Spleen (tissue), 11 donors: ENCODE results near the gene TMBIM1. TPM values are rescaled to one million over a fixed set of nuclear protein-coding genes. Genes with fewer than 3 reads are reported as not detected.

ENCODE experiments used
- DNase-seq: peaks from one replicate; pipeline ENCODE4 v3.0.0-alpha.2; 2020
- H3K27ac ChIP-seq, 8 donors: fragments of 200-600 bp; sonication (generic) in 7 of 8; 1 replicate in 4 of 8; 2 replicates in 4 of 8; pipeline versions ENCODE4 v1.5.0 to v1.8.0; 2016 to 2021; ENCODE audit warnings: inconsistent platforms in 4 of 8, mild to moderate bottlenecking in 4 of 8, moderate library complexity in 1 of 8
- H3K27me3 ChIP-seq, 7 donors: fragments of 200-600 bp; sonication (generic) in 6 of 7; replicated peaks in 1 of 7; 1 replicate in 4 of 7; 2 replicates in 3 of 7; pipeline versions ENCODE4 v1.5.0 to v1.8.0; 2016 to 2021; ENCODE audit warnings: inconsistent platforms in 3 of 7, mild to moderate bottlenecking in 1 of 7
- H3K36me3 ChIP-seq, 6 donors: fragments of 200-600 bp; sonication (generic) in 5 of 6; 1 replicate in 4 of 6; 2 replicates in 2 of 6; pipeline versions ENCODE4 v1.5.0 to v1.8.0; 2016 to 2021; ENCODE audit warnings: inconsistent platforms in 2 of 6
- H3K4me1 ChIP-seq, 6 donors: fragments of 200-600 bp; sonication (generic) in 5 of 6; 1 replicate in 3 of 6; 2 replicates in 3 of 6; pipeline versions ENCODE4 v1.5.0 to v1.8.0; 2016 to 2021; ENCODE audit warnings: inconsistent platforms in 3 of 6
- H3K4me3 ChIP-seq, 8 donors: fragments of 200-600 bp; sonication (generic) in 7 of 8; 1 replicate in 4 of 8; 2 replicates in 4 of 8; pipeline versions ENCODE4 v1.5.0 to v1.8.0; 2016 to 2021; ENCODE audit warnings: inconsistent platforms in 4 of 8, mild to moderate bottlenecking in 4 of 8, moderate library complexity in 2 of 8
- H3K9me3 ChIP-seq, 8 donors: fragments of 200-600 bp; sonication (generic) in 7 of 8; 1 replicate in 4 of 8; 2 replicates in 4 of 8; pipeline versions ENCODE4 v1.5.0 to v1.8.0; 2016 to 2021; ENCODE audit warnings: inconsistent platforms in 4 of 8
- POLR2A ChIP-seq, 3 donors: fragments of 450-650 bp; IDR thresholded peaks; one replicate each; pipeline ENCODE4 v1.5.1; 2017; ENCODE audit warnings: antibody characterized with exemption in 3 of 3, mild to moderate bottlenecking in 1 of 3
- POLR2AphosphoS5 ChIP-seq, 3 donors: sonication (generic); formaldehyde crosslinking; IDR thresholded peaks; one replicate each; pipeline ENCODE4 v1.5.1; 2017; ENCODE audit warnings: antibody characterized with exemption in 3 of 3
- WGBS, 5 donors: extraction: QIAGEN DNeasy Blood & Tissue Kit in 3 of 5; methylation state at CpG; one replicate each; pipeline versions ENCODE4 v1.1.5 to v1.1.7; 2013 to 2018; 5-methylcytosine and 5-hydroxymethylcytosine counted together
- intact Hi-C: fragments of 100-400 bp; cut with DNase I; formaldehyde crosslinking; loops from one replicate; pipeline ENCODE4 v1.15.0; 2023; ENCODE audit warnings: low total_unique reads
- polyA plus RNA-seq, 3 donors: library from polyadenylated mRNA; stranded (reverse); fragments of 200-250 nt; gene quantifications; one replicate each; pipeline ENCODE4 v1.2.1, GENCODE V29; 2013
- total RNA-seq, 7 donors: library from RNA; depleted of rRNA in 3 of 7; stranded (reverse); fragments of >200 nt in 3 of 7; fragmentation: NEBNext Ultra II Directional in 4 of 7; extraction: Animal tissue kit (Norgen Biotek cat#: 25700) in 4 of 7; gene quantifications; one replicate each; pipeline versions ENCODE4 v1.1.0 to v1.2.1, GENCODE V29; 2016 to 2021
- TF ChIP-seq, protein P1 (sequence below), 11 experiments: fragments of 200-600 bp in 7 of 11; fragments of 450-650 bp in 4 of 11; sonication (generic) in 4 of 11; IDR thresholded peaks in 8 of 11; conservative IDR thresholded peaks in 3 of 11; 1 replicate in 7 of 11; 2 replicates in 4 of 11; pipeline versions ENCODE4 v1.4.0 to v1.8.0; 2016 to 2021; ENCODE audit warnings: antibody characterized with exemption in 11 of 11, inconsistent platforms in 4 of 11, mild to moderate bottlenecking in 1 of 11
- donor health status: healthy with polysubstance abuse.
- donor health status: DM: no; HTN: no; CAD: no; lungs with moderate emphysema.
- donor health status: DM: no; HTN: no; CAD: no.
- donor health status: Bipolar disorder and iron deficiency.
- donor health status: healthy.
- donor health status: DM: no; HTN: no; CAD: no.
- donor health status: DM: yes; HTN: yes; CAD: no.

Gene TMBIM1
- total and polyA plus RNA-seq, 10 donors: 17.2 to 121 (median 85.2) TPM

GRCh38 chr2:218286570-218287459 lies 5.5 kb downstream of the TMBIM1 start:
- 1 to 6% (median 2%) methylated on average over 10 to 11 of the region's 11 CpGs for WGBS, 5 donors
- peak; percentile 91 for DNase-seq
- intact Hi-C loops: no loop called here

DNA sequence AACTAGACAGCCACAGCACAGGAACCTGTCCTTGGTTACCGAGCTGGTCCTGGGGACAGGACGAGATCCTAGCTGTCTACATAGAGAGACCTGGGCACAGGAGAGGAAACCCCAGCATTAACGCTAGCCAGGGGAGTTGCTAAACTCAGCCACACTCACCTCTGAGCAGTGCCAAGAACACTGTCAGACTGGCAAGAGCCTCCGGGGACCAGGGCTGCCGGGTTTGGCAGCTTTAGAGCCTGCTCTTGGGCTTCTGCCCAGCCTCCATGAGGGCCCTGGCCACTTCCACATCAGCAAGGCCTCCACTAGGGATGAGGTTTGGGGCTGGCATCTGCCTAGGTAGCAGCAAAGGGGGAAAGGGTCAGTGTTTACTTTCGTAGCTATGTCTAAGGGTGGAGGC lies 6.7 kb downstream of the TMBIM1 start:
- WGBS, 5 donors: 36 to 55% (median 39%) methylated on average over 5 to 6 of the region's 6 CpGs
- Histone ChIP-seq H3K4me1 (peaks cover 79 to 93% (median 88%) of the 10 kb centered on the region in 6 donors), H3K27ac (peak overlapping the region; percentile 85 to 98 (median 96)), H3K36me3 (peaks cover 0 to 48% (median 16%) of the 10 kb centered on the region in 6 donors), H3K4me3 (peak overlapping the region in 2 of 8 donors; percentile 38 to 70), H3K9me3 (no peaks in the 10 kb centered on the region), H3K27me3 (no peaks in the 10 kb centered on the region)
- no peak for DNase-seq
- intact Hi-C loops: no loop called here
- TF ChIP-seq POLR2AphosphoS5 (IDR thresholded peaks at IDR 0.05): peak; percentile 13 to 25 (median 21)
- TF ChIP-seq, protein P1, sequence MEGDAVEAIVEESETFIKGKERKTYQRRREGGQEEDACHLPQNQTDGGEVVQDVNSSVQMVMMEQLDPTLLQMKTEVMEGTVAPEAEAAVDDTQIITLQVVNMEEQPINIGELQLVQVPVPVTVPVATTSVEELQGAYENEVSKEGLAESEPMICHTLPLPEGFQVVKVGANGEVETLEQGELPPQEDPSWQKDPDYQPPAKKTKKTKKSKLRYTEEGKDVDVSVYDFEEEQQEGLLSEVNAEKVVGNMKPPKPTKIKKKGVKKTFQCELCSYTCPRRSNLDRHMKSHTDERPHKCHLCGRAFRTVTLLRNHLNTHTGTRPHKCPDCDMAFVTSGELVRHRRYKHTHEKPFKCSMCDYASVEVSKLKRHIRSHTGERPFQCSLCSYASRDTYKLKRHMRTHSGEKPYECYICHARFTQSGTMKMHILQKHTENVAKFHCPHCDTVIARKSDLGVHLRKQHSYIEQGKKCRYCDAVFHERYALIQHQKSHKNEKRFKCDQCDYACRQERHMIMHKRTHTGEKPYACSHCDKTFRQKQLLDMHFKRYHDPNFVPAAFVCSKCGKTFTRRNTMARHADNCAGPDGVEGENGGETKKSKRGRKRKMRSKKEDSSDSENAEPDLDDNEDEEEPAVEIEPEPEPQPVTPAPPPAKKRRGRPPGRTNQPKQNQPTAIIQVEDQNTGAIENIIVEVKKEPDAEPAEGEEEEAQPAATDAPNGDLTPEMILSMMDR (IDR thresholded peaks at IDR 0.05 in 8 of 11, conservative IDR thresholded peaks at IDR 0.05 in 3 of 11): no peak

More at GRCh38 chr2:218286570-218287459, 5.5 kb downstream of the TMBIM1 start:
- TF ChIP-seq POLR2AphosphoS5 (IDR thresholded peaks at IDR 0.05) (peak; percentile 24 to 81 (median 78)), POLR2A (IDR thresholded peaks at IDR 0.05) (peak in 1 of 3 donors; percentile 10)
- TF ChIP-seq, protein P1 (IDR thresholded peaks at IDR 0.05 in 8 of 11, conservative IDR thresholded peaks at IDR 0.05 in 3 of 11): peak in 1 of 11 experiments; percentile 3
- Histone ChIP-seq H3K36me3 (peaks cover 0 to 35% (median 4%) of the 10 kb centered on the region in 6 donors), H3K27ac (peak overlapping the region; percentile 85 to 98 (median 96)), H3K9me3 (no peaks in the 10 kb centered on the region), H3K4me1 (peaks cover 88 to 100% (median 97%) of the 10 kb centered on the region in 6 donors), H3K4me3 (peak overlapping the region; percentile 15 to 70 (median 36)), H3K27me3 (no peaks in the 10 kb centered on the region)

DNA sequence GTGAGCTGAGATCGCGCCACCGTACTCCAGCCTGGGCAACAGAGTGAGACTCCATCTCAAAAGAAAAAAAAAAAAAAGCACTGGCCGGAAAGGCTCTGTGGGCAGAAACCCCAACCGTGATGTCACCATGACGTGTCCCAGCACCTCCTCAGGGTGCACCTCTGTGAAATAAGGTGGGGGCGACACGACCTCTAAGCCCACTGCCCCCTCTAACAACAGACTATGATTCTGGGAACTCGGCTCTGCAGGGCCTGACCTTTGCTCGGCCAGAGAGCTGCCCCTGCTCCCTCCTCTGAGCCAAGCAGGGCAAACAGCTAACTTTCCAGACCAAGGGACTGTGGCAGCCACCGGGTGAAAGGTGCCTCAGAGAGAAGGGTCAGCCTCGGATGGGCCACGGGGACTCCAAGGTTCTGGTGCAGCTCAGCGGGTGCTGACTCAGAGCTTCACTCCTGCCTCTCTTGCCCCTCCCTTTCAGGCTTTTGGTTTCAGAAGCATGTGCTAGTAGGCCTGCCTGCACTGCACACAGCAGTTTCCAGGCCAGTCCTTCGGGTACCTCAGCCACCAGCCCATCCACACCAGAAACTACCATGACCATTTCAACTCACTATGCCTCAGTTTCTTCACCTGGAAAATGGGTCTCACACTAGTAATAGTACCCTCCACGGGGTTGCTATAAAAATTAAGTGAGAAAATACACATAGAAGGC lies 8.0 kb downstream of the TMBIM1 start:
- Histone ChIP-seq H3K9me3 (no peaks in the 10 kb centered on the region), H3K4me3 (peak overlapping the region in 1 of 8 donors; percentile 42), H3K36me3 (peaks cover 2 to 61% (median 29%) of the 10 kb centered on the region in 6 donors), H3K4me1 (peaks cover 66 to 80% (median 75%) of the 10 kb centered on the region in 6 donors), H3K27me3 (no peaks in the 10 kb centered on the region), H3K27ac (peak overlapping the region; percentile 29 to 98 (median 96))
- intact Hi-C loops: no loop called here
- WGBS, 5 donors: 61 to 74% (median 63%) methylated on average over 13 to 16 of the region's 16 CpGs
- DNase-seq: no peak
- TF ChIP-seq POLR2A (IDR thresholded peaks at IDR 0.05) (no peak), POLR2AphosphoS5 (IDR thresholded peaks at IDR 0.05) (peak; percentile 37 to 48 (median 43))

DNA sequence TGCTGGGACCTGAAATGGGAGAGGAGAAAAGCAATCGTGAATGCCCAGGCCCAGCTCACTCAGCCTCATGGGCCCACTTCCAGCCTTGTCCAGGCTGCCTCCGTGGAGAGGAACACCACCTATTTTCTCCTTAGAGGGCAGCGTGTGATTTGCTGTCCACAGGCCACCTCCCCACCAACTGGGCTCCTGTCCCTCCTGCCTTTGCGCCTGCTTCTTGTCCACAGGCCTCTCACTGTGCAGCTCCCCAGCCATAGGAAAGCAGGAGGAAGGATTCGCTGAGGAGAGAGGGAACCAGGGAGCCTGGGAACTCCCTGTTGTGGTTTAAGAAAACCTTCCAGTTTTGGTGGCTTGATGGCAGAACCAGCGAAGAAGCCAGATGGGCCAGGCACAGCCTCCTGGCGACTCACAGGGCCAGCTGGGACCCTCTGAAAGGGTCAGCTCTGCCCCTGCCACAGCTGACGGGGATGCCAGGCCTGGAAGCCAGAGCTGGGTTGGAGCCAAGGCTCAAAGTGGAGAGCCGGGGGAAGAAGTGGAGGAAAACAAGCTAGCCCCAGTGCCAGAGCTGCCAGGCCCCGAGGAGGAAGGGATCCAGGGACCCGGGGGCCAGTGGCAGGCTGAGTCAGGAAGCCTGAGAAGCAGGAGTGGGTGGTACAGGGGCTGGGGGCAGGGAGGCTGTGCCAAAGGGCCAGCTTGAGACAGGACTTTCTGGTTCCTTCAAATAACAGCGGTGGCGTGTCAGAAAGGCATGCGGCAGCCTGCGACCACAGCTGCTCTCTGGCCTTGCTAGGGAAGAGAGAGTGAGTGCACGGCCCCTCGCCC lies 9.9 kb downstream of the TMBIM1 start:
- intact Hi-C loops: no loop called here
- WGBS, 5 donors: 76 to 82% (median 79%) methylated on average over 14 to 17 of the region's 17 CpGs
- no peak overlapping the region for H3K4me3 ChIP-seq
- no peak for DNase-seq
- no peaks in the 10 kb centered on the region for H3K9me3 ChIP-seq
- peak overlapping the region in 7 of 8 donors; percentile 36 to 98 (median 96) for H3K27ac ChIP-seq
- peaks cover 2 to 80% (median 48%) of the 10 kb centered on the region in 6 donors for H3K36me3 ChIP-seq
- no peaks in the 10 kb centered on the region for H3K27me3 ChIP-seq
- TF ChIP-seq, protein P1 (IDR thresholded peaks at IDR 0.05 in 8 of 11, conservative IDR thresholded peaks at IDR 0.05 in 3 of 11): no peak
- no peak for TF ChIP-seq POLR2A (IDR thresholded peaks at IDR 0.05)
- TF ChIP-seq POLR2AphosphoS5 (IDR thresholded peaks at IDR 0.05): peak in 1 of 3 donors; percentile 37
- peaks cover 48 to 61% (median 56%) of the 10 kb centered on the region in 6 donors for H3K4me1 ChIP-seq
